ENCODE data around the gene STK38.
"Not testable (repeated sequence)": the region's sequence is repeated elsewhere in the genome, so short reads cannot be mapped to it uniquely, and the experiment has no call there.

The STK38 gene

GRCh38 chr6:36578431-36578830, 31.2 kb upstream of the STK38 start:
- DNase-seq = no peak
- in situ Hi-C loops (cut with HindIII; ENCODE audit: low pct_ligation_motif_present, low sequenced_read_pairs) = no loop called here
- no peaks in the 10 kb centered on the region for H3K27me3 ChIP-seq (replicated peaks)
- TF ChIP-seq CTCF (IDR thresholded peaks at IDR 0.05; ENCODE audit: low read depth, low read length, missing control alignments) = no peak
- H3K4me3 ChIP-seq (ENCODE audit: low read depth, low read length) = no peak overlapping the region
- no peak overlapping the region for H3K27ac ChIP-seq
- H3K36me3 ChIP-seq (replicated peaks) = no peaks in the 10 kb centered on the region

- no peak for DNase-seq
- TF ChIP-seq CTCF (IDR thresholded peaks at IDR 0.05; ENCODE audit: low read depth, low read length, missing control alignments) = no peak
- in situ Hi-C loops (cut with HindIII; ENCODE audit: low pct_ligation_motif_present, low sequenced_read_pairs) = no loop called here
- no peak overlapping the region for H3K4me3 ChIP-seq (ENCODE audit: low read depth, low read length)
- H3K27ac ChIP-seq = no peak overlapping the region
- no peaks in the 10 kb centered on the region for H3K27me3 ChIP-seq (replicated peaks)
- H3K36me3 ChIP-seq (replicated peaks) = no peaks in the 10 kb centered on the region
Measured at GRCh38 chr6:36578030-36578429, 30.8 kb upstream of the STK38 start.

GRCh38 chr6:36577301-36577700, 30.0 kb upstream of the STK38 start:
- peak overlapping the region; percentile 14 for H3K27ac ChIP-seq

GRCh38 chr6:36576578-36576977, 29.3 kb upstream of the STK38 start:
- TF ChIP-seq CTCF (IDR thresholded peaks at IDR 0.05; ENCODE audit: low read depth, low read length, missing control alignments) = no peak
- Histone ChIP-seq H3K36me3 (replicated peaks) (no peaks in the 10 kb centered on the region), H3K4me3 (ENCODE audit: low read depth, low read length) (no peak overlapping the region), H3K27me3 (replicated peaks) (no peaks in the 10 kb centered on the region), H3K27ac (peak overlapping the region; percentile 14)
- in situ Hi-C loops (cut with HindIII; ENCODE audit: low pct_ligation_motif_present, low sequenced_read_pairs) = no loop called here
- DNase-seq = no peak

More at GRCh38 chr6:36577301-36577700, 30.0 kb upstream of the STK38 start:
- Histone ChIP-seq H3K36me3 (replicated peaks) (no peaks in the 10 kb centered on the region), H3K27me3 (replicated peaks) (no peaks in the 10 kb centered on the region), H3K4me3 (ENCODE audit: low read depth, low read length) (no peak overlapping the region)
- DNase-seq = peak; percentile 78
- in situ Hi-C loops (cut with HindIII; ENCODE audit: low pct_ligation_motif_present, low sequenced_read_pairs) = no loop called here
- TF ChIP-seq CTCF (IDR thresholded peaks at IDR 0.05; ENCODE audit: low read depth, low read length, missing control alignments) = no peak

- no peak for TF ChIP-seq CTCF (IDR thresholded peaks at IDR 0.05; ENCODE audit: low read depth, low read length, missing control alignments)
- no peak for DNase-seq
- no peak overlapping the region for H3K27ac ChIP-seq
- in situ Hi-C loops (cut with HindIII; ENCODE audit: low pct_ligation_motif_present, low sequenced_read_pairs) = no loop called here
- H3K4me3 ChIP-seq (ENCODE audit: low read depth, low read length) = no peak overlapping the region
- H3K27me3 ChIP-seq (replicated peaks) = no peaks in the 10 kb centered on the region
- H3K36me3 ChIP-seq (replicated peaks) = no peaks in the 10 kb centered on the region
Measured at GRCh38 chr6:36574679-36575078, 27.4 kb upstream of the STK38 start.

GRCh38 chr6:36572353-36573311, 25.4 kb upstream of the STK38 start:
- H3K36me3 ChIP-seq (replicated peaks); DNase-seq; H3K4me3 ChIP-seq (ENCODE audit: low read depth, low read length); H3K27me3 ChIP-seq (replicated peaks); in situ Hi-C loops (cut with HindIII; ENCODE audit: low pct_ligation_motif_present, low sequenced_read_pairs); H3K27ac ChIP-seq: not testable (repeated sequence)
